Measurements from ENCODE around the gene STIP1. TPM values are rescaled to one million over a fixed set of nuclear protein-coding genes. Genes with fewer than 3 reads are reported as not detected.

Gene STIP1
- total RNA-seq, 2 donors from 2014 or later, result 35.8 to 63.6 TPM

DNA sequence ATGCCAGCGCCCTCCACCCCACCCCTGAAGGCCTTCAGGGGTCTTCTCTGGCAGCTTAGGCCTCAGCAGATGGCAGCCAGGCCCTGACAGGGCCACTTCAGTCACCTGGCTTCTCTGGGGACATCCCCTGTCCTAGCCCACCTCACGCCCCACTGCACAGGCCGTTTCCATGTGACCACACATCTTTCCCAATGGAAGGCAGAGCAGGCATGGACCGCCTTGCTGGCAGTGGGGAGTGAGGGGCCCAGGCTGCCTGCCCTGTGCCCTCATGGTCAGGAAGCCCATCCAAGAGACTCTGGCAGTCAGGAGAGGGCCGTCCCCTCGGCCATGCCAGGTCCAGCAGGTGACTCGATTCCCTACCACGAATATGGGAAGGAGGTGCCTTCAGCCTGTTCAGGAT, 45.9 kb upstream of the STIP1 start:
- intact Hi-C loops (cut with DNase I), result no loop called here
- DNase-seq (no peak), ATAC-seq (no peak)
- Histone ChIP-seq H3K36me3 (replicated peaks in 1 of 2; ENCODE audit: insufficient read depth in 1 of 2, low read depth in 2 of 2) (no peaks in the 10 kb centered on the region), H3K9me3 (no peaks in the 10 kb centered on the region), H3K27ac (no peak overlapping the region), H3K4me3 (no peak overlapping the region), H3K27me3 (no peaks in the 10 kb centered on the region), H3K4me1 (no peaks in the 10 kb centered on the region)
- TF ChIP-seq, protein P1, sequence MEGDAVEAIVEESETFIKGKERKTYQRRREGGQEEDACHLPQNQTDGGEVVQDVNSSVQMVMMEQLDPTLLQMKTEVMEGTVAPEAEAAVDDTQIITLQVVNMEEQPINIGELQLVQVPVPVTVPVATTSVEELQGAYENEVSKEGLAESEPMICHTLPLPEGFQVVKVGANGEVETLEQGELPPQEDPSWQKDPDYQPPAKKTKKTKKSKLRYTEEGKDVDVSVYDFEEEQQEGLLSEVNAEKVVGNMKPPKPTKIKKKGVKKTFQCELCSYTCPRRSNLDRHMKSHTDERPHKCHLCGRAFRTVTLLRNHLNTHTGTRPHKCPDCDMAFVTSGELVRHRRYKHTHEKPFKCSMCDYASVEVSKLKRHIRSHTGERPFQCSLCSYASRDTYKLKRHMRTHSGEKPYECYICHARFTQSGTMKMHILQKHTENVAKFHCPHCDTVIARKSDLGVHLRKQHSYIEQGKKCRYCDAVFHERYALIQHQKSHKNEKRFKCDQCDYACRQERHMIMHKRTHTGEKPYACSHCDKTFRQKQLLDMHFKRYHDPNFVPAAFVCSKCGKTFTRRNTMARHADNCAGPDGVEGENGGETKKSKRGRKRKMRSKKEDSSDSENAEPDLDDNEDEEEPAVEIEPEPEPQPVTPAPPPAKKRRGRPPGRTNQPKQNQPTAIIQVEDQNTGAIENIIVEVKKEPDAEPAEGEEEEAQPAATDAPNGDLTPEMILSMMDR (IDR thresholded peaks at IDR 0.05), result no peak
- TF ChIP-seq POLR2A (IDR thresholded peaks at IDR 0.05), result no peak
- 92% methylated on average over 5 to 8 of the region's 8 CpGs for WGBS, 2 donors

DNA sequence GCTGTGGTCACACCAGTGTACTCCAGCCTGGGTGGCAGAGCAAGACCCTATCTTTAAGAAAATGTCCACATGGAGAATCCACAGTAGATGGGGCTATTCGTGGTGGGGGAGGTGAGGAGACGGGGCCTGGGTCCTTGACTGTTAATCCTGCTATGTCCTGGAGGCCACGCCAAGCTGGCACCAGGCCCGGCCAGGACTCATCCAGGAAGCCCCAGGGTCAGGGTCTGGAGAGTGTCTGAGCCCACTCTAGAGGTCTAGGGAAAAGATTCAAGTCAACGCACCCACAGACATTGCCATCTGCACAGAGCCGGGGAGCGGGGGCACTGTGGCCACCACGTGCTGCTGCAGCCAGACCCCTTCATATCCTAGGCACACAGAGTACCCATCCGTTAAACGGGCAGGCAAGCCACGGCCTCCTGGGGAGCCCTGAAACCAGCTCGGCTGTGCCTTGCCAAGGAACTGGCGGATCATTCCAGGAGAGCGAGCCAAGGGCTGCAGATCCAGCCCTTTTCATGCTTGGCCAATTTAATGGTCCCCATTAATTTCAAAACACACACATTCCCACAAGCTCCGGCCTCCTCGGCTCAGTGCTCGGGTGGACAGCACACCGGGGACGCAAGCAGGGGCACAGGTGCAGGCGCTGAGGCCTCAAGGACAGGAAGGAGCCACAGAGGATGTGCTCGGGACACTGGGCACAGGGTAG, 44.7 kb upstream of the STIP1 start:
- intact Hi-C loops (cut with DNase I), result no loop called here
- no peak overlapping the region for H3K27ac ChIP-seq
- ATAC-seq, result no peak
- DNase-seq, result no peak
- 75 to 80% methylated on average over 8 to 21 of the region's 21 CpGs for WGBS, 2 donors
- no peaks in the 10 kb centered on the region for H3K36me3 ChIP-seq (replicated peaks in 1 of 2; ENCODE audit: insufficient read depth in 1 of 2, low read depth in 2 of 2)
- no peak for TF ChIP-seq POLR2A (IDR thresholded peaks at IDR 0.05)
- TF ChIP-seq, protein P1 (IDR thresholded peaks at IDR 0.05), result no peak
- no peaks in the 10 kb centered on the region for H3K9me3 ChIP-seq
- no peak overlapping the region for H3K4me3 ChIP-seq
- no peaks in the 10 kb centered on the region for H3K27me3 ChIP-seq
- H3K4me1 ChIP-seq, result peaks cover 10% of the 10 kb centered on the region

DNA sequence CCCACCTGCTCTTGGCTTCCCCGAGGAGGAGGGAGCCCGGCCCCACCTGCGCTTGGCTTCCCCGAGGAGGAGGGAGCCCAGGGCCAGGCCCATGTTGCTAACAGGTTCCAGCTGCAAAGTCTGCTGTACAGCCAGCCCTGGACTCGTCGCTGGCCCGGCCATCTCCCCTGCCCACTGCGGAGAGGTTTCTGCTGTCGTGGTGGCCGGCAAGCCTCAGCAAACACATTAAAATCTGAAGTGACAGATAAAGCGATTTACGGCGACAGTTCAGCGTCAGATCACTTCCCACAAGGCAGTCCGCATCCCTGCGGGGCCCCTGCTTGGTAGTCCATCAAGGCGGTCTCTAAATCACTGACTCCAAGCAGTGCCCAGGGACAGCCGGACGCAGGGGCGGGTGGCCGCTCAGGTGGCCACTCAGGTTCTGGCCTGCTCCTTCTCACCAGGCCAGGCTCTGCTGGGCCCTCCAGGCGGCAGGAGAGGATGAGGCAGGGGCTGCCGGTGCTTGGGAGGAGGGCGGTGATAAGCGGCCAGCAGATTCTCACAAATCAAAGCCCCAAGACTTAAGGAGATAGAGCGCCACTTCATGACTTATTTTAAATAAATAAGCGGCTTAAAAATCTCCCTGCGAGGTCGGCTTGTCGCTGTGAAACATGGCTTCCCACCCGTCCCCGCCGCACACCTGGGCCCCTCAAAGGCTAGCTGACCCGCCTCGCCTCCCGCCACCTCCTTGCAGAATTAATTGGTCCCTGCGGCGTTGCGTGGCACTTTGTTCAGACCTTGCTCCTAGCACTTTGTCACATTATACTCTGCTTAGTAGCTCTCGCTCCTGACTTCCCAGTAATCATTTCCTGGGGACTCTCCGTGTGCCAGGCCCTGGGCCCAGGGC, 41.1 kb upstream of the STIP1 start:
- Histone ChIP-seq H3K36me3 (replicated peaks in 1 of 2; ENCODE audit: insufficient read depth in 1 of 2, low read depth in 2 of 2) (no peaks in the 10 kb centered on the region), H3K27me3 (no peaks in the 10 kb centered on the region), H3K9me3 (no peaks in the 10 kb centered on the region), H3K4me1 (peaks cover 27% of the 10 kb centered on the region), H3K4me3 (no peak overlapping the region), H3K27ac (no peak overlapping the region)
- intact Hi-C loops (cut with DNase I), result no loop called here
- ATAC-seq (no peak), DNase-seq (no peak)
- WGBS, 2 donors, result 93 to 94% methylated on average over 30 to 39 of the region's 41 CpGs
- TF ChIP-seq, protein P1 (IDR thresholded peaks at IDR 0.05), result no peak
- no peak for TF ChIP-seq POLR2A (IDR thresholded peaks at IDR 0.05)

DNA sequence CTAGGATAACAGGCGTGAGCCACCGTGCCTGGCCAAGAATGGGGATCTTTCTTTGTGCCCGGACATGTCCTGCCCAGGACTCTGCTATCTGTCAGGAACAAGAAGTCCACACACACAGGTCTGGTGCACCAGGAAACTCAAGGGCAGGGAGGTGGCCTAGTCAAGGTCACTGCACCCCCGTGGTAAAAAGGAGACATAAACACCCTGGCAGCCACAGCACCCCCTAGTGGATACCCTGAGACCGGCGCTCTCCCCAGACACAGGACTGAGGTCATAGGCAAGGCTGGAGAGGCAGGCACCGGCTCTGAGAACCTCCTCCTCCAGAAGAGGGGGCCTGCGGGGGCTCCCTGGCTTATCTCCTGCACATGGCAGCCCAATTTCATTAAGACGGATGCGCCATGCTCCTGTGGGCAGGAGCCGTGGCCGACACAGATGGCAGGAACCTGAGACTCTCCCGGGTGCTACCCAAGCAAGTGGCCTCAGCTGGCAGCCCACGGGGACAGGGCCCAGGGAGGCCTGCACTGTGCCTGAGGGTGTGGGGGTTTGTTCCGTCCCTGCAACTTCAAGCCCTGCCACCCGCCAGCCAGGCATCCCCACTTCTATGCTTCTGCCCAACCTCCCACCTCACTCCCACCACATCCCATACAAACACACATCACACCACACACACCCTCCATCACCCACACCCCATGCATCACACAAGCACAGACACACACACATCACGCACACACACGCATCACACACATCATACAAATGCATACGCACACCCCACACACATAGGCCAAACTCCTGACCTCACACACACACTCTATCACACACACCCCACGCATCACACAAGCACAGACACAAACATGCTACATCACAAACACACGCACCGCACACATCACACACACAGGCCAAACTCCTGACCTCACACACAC, 39.7 kb upstream of the STIP1 start:
- Histone ChIP-seq H3K9me3 (no peaks in the 10 kb centered on the region), H3K27me3 (no peaks in the 10 kb centered on the region), H3K36me3 (replicated peaks in 1 of 2; ENCODE audit: insufficient read depth in 1 of 2, low read depth in 2 of 2) (no peaks in the 10 kb centered on the region), H3K27ac (no peak overlapping the region), H3K4me3 (no peak overlapping the region), H3K4me1 (peaks cover 42% of the 10 kb centered on the region)
- ATAC-seq (peak; percentile 40), DNase-seq (peak; percentile 63 to 75 (median 66))
- intact Hi-C loops (cut with DNase I), result no loop called here
- WGBS, 2 donors, result 69 to 82% methylated on average over 10 to 21 of the region's 22 CpGs
- TF ChIP-seq, protein P1 (IDR thresholded peaks at IDR 0.05), result peak; percentile 34 to 68 (median 61)
- TF ChIP-seq POLR2A (IDR thresholded peaks at IDR 0.05), result no peak
